Tongue (tissue), 2 donors: ENCODE data around the gene NMNAT2. TPM values are rescaled to one million over a fixed set of nuclear protein-coding genes. Genes with fewer than 3 reads are reported as not detected.
A peak's percentile ranks its signal among the peaks of the same experiment; 100 is the strongest.

Experiments
- DNase-seq: peaks from one replicate; pipeline ENCODE4 v3.0.0-alpha.2; 2015
- total RNA-seq: library from RNA; depleted of rRNA; stranded (reverse); fragments of >200 nt; gene quantifications from one replicate; pipeline ENCODE4 v1.2.3, GENCODE V29; 2014

Gene NMNAT2
- total RNA-seq, 1 donor from 2014 or later, result 0.72 TPM

GRCh38 chr1:183365093-183365492, 53.1 kb downstream of the NMNAT2 start:
- no peak for DNase-seq

GRCh38 chr1:183363972-183364371, 54.2 kb downstream of the NMNAT2 start:
- DNase-seq, result no peak

GRCh38 chr1:183361081-183361480, 57.1 kb downstream of the NMNAT2 start:
- no peak for DNase-seq

GRCh38 chr1:183360473-183360872, 57.7 kb downstream of the NMNAT2 start:
- peak; percentile 10 for DNase-seq

GRCh38 chr1:183356534-183357182, 61.5 kb downstream of the NMNAT2 start:
- DNase-seq, result no peak

GRCh38 chr1:183355797-183356196, 62.4 kb downstream of the NMNAT2 start:
- DNase-seq, result no peak

GRCh38 chr1:183355181-183355580, 63.0 kb downstream of the NMNAT2 start:
- no peak for DNase-seq

- DNase-seq, result no peak
Observed at GRCh38 chr1:183353597-183353996, 64.6 kb downstream of the NMNAT2 start.

GRCh38 chr1:183349201-183349711, 68.9 kb downstream of the NMNAT2 start:
- peak; percentile 64 for DNase-seq

- no peak for DNase-seq
Observed at GRCh38 chr1:183346276-183346732, 71.9 kb downstream of the NMNAT2 start.

- no peak for DNase-seq
Observed at GRCh38 chr1:183339556-183340167, 78.5 kb downstream of the NMNAT2 start.

GRCh38 chr1:183331091-183331742, 87.0 kb downstream of the NMNAT2 start:
- DNase-seq, result peak; percentile 51

- DNase-seq, result no peak
Observed at GRCh38 chr1:183330335-183330734, 87.8 kb downstream of the NMNAT2 start.

GRCh38 chr1:183328371-183328770, 89.8 kb downstream of the NMNAT2 start:
- DNase-seq, result no peak

- no peak for DNase-seq
Observed at GRCh38 chr1:183327434-183328290, 90.5 kb downstream of the NMNAT2 start.

GRCh38 chr1:183323849-183324683, 94.1 kb downstream of the NMNAT2 start:
- no peak for DNase-seq

- DNase-seq, result no peak
Observed at GRCh38 chr1:183319606-183320005, 98.6 kb downstream of the NMNAT2 start.

- no peak for DNase-seq
Observed at GRCh38 chr1:183319051-183319450, 99.1 kb downstream of the NMNAT2 start.

GRCh38 chr1:183318433-183318832, 99.7 kb downstream of the NMNAT2 start:
- peak; percentile 80 for DNase-seq

GRCh38 chr1:183315991-183316758, 102.0 kb downstream of the NMNAT2 start:
- no peak for DNase-seq

- DNase-seq, result no peak
Observed at GRCh38 chr1:183313063-183313462, 105.1 kb downstream of the NMNAT2 start.
